HL-60 (cell line): ENCODE measurements around the gene TRIM62.

Experiments
- DNase-seq, 2 experiments: peaks; one replicate each; pipeline ENCODE4 v3.0.0-alpha.2; 2010 to 2020; ENCODE audit warnings: low read depth in 1 of 2, low spot score in 1 of 2
- H3K27ac ChIP-seq: fragments of 250-450 bp; sonication (Bioruptor Pico); replicated peaks from 2 replicates; pipeline ENCODE4 v1.5.1; 2020; ENCODE audit warnings: mild to moderate bottlenecking, moderate library complexity
- H3K27me3 ChIP-seq: fragments of 250-450 bp; sonication (Bioruptor Pico); 2 replicates; pipeline ENCODE4 v1.5.1; 2021; ENCODE audit warnings: mild to moderate bottlenecking, moderate library complexity; ENCODE audit not compliant: insufficient read depth, poor library complexity, severe bottlenecking
- H3K4me3 ChIP-seq: replicated peaks from 2 replicates; pipeline ENCODE4 v1.5.1; 2011; ENCODE audit warnings: mild to moderate bottlenecking, control low read depth, low read length; ENCODE audit not compliant: insufficient read depth
- GABPA ChIP-seq: IDR thresholded peaks from 2 replicates; pipeline ENCODE4 v1.6.1; 2012; ENCODE audit warnings: low read depth
- POLR2AphosphoS5 ChIP-seq: IDR thresholded peaks from 2 replicates; pipeline ENCODE4 v1.6.1; 2012; ENCODE audit warnings: low read depth
- SPI1 ChIP-seq: IDR thresholded peaks from 2 replicates; pipeline ENCODE4 v1.6.1; 2012; ENCODE audit warnings: low read depth, mild to moderate bottlenecking, borderline replicate concordance
- TF ChIP-seq, protein P1 (sequence below): IDR thresholded peaks from 2 replicates; pipeline ENCODE4 v1.6.1; 2012; ENCODE audit warnings: low read depth; ENCODE audit not compliant: insufficient replicate concordance
- TF ChIP-seq, protein P2 (sequence below): IDR thresholded peaks from one replicate; pipeline ENCODE4 v1.5.1; 2011; ENCODE audit warnings: low read length, control low read depth, inconsistent platforms; ENCODE audit not compliant: insufficient read depth

The TRIM62 gene

DNA sequence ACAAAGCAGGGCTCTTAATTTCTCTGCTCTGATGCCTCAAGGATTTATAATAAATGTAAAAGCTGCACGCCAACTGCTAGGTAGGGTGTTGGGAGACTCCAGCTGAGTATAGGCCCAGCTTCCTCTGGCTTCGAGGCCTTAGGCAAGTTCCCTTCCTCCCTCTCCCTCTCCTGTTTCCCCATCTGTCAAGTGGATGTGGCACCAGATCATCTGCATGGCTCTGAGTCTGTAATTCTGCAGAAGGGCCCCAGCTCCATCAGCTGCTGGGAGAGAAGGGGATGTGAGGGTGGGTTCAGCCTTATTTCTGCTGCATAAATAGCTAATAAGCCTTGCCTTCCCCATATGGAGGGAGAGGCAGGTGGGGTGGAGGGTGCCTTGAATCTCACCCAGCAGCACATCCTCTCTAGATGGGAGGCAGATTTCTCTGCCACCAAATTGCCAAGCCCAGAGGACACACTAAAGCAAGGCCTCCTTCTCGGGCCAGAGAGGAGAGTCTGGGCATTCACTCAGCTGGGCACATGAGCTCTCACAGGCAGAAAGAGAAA lies 3.8 kb downstream of the TRIM62 start:
- H3K27me3 ChIP-seq, result peaks cover under 1% of the 10 kb centered on the region
- no peak for DNase-seq
- TF ChIP-seq, protein P1, sequence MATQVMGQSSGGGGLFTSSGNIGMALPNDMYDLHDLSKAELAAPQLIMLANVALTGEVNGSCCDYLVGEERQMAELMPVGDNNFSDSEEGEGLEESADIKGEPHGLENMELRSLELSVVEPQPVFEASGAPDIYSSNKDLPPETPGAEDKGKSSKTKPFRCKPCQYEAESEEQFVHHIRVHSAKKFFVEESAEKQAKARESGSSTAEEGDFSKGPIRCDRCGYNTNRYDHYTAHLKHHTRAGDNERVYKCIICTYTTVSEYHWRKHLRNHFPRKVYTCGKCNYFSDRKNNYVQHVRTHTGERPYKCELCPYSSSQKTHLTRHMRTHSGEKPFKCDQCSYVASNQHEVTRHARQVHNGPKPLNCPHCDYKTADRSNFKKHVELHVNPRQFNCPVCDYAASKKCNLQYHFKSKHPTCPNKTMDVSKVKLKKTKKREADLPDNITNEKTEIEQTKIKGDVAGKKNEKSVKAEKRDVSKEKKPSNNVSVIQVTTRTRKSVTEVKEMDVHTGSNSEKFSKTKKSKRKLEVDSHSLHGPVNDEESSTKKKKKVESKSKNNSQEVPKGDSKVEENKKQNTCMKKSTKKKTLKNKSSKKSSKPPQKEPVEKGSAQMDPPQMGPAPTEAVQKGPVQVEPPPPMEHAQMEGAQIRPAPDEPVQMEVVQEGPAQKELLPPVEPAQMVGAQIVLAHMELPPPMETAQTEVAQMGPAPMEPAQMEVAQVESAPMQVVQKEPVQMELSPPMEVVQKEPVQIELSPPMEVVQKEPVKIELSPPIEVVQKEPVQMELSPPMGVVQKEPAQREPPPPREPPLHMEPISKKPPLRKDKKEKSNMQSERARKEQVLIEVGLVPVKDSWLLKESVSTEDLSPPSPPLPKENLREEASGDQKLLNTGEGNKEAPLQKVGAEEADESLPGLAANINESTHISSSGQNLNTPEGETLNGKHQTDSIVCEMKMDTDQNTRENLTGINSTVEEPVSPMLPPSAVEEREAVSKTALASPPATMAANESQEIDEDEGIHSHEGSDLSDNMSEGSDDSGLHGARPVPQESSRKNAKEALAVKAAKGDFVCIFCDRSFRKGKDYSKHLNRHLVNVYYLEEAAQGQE, result no peak
- TF ChIP-seq, protein P2, sequence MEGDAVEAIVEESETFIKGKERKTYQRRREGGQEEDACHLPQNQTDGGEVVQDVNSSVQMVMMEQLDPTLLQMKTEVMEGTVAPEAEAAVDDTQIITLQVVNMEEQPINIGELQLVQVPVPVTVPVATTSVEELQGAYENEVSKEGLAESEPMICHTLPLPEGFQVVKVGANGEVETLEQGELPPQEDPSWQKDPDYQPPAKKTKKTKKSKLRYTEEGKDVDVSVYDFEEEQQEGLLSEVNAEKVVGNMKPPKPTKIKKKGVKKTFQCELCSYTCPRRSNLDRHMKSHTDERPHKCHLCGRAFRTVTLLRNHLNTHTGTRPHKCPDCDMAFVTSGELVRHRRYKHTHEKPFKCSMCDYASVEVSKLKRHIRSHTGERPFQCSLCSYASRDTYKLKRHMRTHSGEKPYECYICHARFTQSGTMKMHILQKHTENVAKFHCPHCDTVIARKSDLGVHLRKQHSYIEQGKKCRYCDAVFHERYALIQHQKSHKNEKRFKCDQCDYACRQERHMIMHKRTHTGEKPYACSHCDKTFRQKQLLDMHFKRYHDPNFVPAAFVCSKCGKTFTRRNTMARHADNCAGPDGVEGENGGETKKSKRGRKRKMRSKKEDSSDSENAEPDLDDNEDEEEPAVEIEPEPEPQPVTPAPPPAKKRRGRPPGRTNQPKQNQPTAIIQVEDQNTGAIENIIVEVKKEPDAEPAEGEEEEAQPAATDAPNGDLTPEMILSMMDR, result no peak
- no peak for TF ChIP-seq POLR2AphosphoS5
- TF ChIP-seq GABPA, result no peak
- TF ChIP-seq SPI1, result no peak
- no peak overlapping the region for H3K4me3 ChIP-seq
- H3K27ac ChIP-seq, result no peak overlapping the region

DNA sequence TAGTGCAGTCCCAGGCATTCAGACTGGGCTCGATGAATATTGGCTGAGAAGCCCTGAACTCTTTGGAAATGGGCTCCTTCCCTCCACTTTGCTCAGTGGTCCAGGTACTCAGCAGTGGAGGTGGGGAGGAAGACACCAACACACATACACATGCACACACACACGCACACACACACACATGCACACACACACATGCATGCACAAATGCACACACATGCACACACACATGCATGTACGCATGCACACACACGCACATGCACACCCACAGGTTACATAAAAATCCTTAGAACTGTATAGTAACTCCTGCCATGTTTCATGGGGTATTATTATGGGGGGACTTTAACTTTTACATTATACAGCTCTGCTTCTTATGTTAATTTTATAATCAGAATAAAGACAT lies 5.0 kb downstream of the TRIM62 start:
- Histone ChIP-seq H3K27ac (no peak overlapping the region), H3K4me3 (no peak overlapping the region), H3K27me3 (no peaks in the 10 kb centered on the region)
- TF ChIP-seq, protein P1, result no peak
- TF ChIP-seq, protein P2, result no peak
- TF ChIP-seq GABPA (no peak), SPI1 (no peak), POLR2AphosphoS5 (no peak)
- no peak for DNase-seq

DNA sequence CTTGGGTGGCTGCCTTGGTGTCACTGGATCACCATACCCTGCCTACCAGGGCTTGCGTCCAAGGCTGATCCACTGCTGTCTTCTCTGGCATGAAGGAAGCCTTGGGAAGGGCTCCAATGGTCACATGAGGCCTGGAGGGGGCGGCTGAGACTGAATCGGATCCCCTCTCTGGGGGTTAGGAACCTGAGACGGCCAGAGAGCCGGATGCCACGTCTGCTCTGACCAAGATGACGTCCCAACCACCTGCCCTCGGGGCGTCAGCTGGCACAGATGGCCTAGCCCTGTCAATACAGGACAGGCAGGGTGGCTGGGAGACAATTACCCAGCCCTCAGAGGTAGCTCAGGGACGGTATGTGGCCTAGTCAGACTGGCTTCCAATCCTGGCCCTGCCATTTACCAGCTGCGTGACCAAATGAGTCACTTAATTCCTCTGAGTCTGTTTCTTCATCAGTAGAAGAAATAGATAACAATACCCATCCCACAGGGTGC lies 5.4 kb downstream of the TRIM62 start:
- no peak for DNase-seq
- Histone ChIP-seq H3K4me3 (no peak overlapping the region), H3K27ac (no peak overlapping the region), H3K27me3 (no peaks in the 10 kb centered on the region)
- TF ChIP-seq POLR2AphosphoS5, result no peak
- no peak for TF ChIP-seq SPI1
- no peak for TF ChIP-seq GABPA
- TF ChIP-seq, protein P2, result no peak
- TF ChIP-seq, protein P1, result no peak
